ENCODE measurements around the gene ANK2. TPM values are rescaled to one million over a fixed set of nuclear protein-coding genes. Genes with fewer than 3 reads are reported as not detected.

ANK2 gene
- total and polyA plus RNA-seq, 2 of the 13 experiments (the other 11 are each of a cell fraction or from before 2014, with no cell fraction given), result 2.7 to 15.1 TPM

GRCh38 chr4:113404167-113404571 is 354.7 kb downstream of the ANK2 start (continued):
- peak; percentile 33; the same call in 1 of the 2 replicates for TF ChIP-seq ZFY (CRISPR knock-in tag; IDR thresholded peaks at IDR 0.05)
- TF ChIP-seq ZFX (CRISPR knock-in tag; IDR thresholded peaks at IDR 0.05; ENCODE audit: low read depth), result peak; percentile 12; the same call in 1 of the 2 replicates
- TF ChIP-seq, protein P1, sequence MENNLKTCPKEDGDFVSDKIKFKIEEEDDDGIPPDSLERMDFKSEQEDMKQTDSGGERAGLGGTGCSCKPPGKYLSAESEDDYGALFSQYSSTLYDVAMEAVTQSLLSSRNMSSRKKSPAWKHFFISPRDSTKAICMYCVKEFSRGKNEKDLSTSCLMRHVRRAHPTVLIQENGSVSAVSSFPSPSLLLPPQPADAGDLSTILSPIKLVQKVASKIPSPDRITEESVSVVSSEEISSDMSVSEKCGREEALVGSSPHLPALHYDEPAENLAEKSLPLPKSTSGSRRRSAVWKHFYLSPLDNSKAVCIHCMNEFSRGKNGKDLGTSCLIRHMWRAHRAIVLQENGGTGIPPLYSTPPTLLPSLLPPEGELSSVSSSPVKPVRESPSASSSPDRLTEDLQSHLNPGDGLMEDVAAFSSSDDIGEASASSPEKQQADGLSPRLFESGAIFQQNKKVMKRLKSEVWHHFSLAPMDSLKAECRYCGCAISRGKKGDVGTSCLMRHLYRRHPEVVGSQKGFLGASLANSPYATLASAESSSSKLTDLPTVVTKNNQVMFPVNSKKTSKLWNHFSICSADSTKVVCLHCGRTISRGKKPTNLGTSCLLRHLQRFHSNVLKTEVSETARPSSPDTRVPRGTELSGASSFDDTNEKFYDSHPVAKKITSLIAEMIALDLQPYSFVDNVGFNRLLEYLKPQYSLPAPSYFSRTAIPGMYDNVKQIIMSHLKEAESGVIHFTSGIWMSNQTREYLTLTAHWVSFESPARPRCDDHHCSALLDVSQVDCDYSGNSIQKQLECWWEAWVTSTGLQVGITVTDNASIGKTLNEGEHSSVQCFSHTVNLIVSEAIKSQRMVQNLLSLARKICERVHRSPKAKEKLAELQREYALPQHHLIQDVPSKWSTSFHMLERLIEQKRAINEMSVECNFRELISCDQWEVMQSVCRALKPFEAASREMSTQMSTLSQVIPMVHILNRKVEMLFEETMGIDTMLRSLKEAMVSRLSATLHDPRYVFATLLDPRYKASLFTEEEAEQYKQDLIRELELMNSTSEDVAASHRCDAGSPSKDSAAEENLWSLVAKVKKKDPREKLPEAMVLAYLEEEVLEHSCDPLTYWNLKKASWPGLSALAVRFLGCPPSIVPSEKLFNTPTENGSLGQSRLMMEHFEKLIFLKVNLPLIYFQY (CRISPR knock-in tag; IDR thresholded peaks at IDR 0.05; ENCODE audit: borderline replicate concordance), result peak; percentile 76; the same call in 1 of the 2 replicates
- peak; percentile 43; the same call in 1 of the 2 replicates for TF ChIP-seq THRA (CRISPR knock-in tag; IDR thresholded peaks at IDR 0.05; ENCODE audit: borderline replicate concordance)
- TF ChIP-seq PITX1 (CRISPR knock-in tag; IDR thresholded peaks at IDR 0.05), result peak; percentile 89
- TF ChIP-seq, protein P2, sequence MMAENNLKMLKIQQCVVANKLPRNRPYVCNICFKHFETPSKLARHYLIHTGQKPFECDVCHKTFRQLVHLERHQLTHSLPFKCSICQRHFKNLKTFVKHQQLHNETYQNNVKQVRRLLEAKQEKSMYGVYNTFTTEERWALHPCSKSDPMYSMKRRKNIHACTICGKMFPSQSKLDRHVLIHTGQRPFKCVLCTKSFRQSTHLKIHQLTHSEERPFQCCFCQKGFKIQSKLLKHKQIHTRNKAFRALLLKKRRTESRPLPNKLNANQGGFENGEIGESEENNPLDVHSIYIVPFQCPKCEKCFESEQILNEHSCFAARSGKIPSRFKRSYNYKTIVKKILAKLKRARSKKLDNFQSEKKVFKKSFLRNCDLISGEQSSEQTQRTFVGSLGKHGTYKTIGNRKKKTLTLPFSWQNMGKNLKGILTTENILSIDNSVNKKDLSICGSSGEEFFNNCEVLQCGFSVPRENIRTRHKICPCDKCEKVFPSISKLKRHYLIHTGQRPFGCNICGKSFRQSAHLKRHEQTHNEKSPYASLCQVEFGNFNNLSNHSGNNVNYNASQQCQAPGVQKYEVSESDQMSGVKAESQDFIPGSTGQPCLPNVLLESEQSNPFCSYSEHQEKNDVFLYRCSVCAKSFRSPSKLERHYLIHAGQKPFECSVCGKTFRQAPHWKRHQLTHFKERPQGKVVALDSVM (CRISPR knock-in tag; IDR thresholded peaks at IDR 0.05), result 0 out of 2 replicates have a peak, but pooled peaks have one; percentile 31
- peak; percentile 78 for TF ChIP-seq FOSL2 (CRISPR knock-in tag; IDR thresholded peaks at IDR 0.05)
- TF ChIP-seq SP140L (CRISPR knock-in tag; IDR thresholded peaks at IDR 0.05; ENCODE audit: borderline replicate concordance), result 0 out of 2 replicates have a peak, but pooled peaks have one; percentile 63
- TF ChIP-seq NR2C2 (CRISPR knock-in tag; IDR thresholded peaks at IDR 0.05; ENCODE audit: borderline replicate concordance), result peak; percentile 78; the same call in 1 of the 2 replicates
- peak; percentile 98 for TF ChIP-seq ZNF644 (CRISPR knock-in tag; IDR thresholded peaks at IDR 0.05; ENCODE audit: low read depth)
- TF ChIP-seq ZNF563 (CRISPR knock-in tag; IDR thresholded peaks at IDR 0.05), result no peak
- 0 out of 2 replicates have a peak, but pooled peaks have one; percentile 28 for TF ChIP-seq HMGXB3 (CRISPR knock-in tag; IDR thresholded peaks at IDR 0.05; ENCODE audit: borderline replicate concordance)
- TF ChIP-seq, protein P3, sequence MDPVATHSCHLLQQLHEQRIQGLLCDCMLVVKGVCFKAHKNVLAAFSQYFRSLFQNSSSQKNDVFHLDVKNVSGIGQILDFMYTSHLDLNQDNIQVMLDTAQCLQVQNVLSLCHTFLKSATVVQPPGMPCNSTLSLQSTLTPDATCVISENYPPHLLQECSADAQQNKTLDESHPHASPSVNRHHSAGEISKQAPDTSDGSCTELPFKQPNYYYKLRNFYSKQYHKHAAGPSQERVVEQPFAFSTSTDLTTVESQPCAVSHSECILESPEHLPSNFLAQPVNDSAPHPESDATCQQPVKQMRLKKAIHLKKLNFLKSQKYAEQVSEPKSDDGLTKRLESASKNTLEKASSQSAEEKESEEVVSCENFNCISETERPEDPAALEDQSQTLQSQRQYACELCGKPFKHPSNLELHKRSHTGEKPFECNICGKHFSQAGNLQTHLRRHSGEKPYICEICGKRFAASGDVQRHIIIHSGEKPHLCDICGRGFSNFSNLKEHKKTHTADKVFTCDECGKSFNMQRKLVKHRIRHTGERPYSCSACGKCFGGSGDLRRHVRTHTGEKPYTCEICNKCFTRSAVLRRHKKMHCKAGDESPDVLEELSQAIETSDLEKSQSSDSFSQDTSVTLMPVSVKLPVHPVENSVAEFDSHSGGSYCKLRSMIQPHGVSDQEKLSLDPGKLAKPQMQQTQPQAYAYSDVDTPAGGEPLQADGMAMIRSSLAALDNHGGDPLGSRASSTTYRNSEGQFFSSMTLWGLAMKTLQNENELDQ (CRISPR knock-in tag; IDR thresholded peaks at IDR 0.05; ENCODE audit: borderline replicate concordance), result no peak
- no peak for TF ChIP-seq ZBTB42 (CRISPR knock-in tag; IDR thresholded peaks at IDR 0.05)
